DND-41 (cell line): ENCODE data around the gene EEFSEC.

ENCODE experiments used
- ATAC-seq: fragments of 200-7000 bp; cut with Tn5 transposase; 3 replicates; pipeline ENCODE4 v1.9.1; 2021; ENCODE audit warnings: low read depth; ENCODE audit not compliant: insufficient read depth
- DNase-seq: peaks from one replicate; pipeline ENCODE4 v3.0.0-alpha.2; 2020
- H2AFZ ChIP-seq: 2 replicates; pipeline ENCODE4 v1.6.0; 2012; ENCODE audit warnings: low read depth, low read length
- H3K27ac ChIP-seq: 2 replicates; pipeline ENCODE4 v1.5.1; 2012; ENCODE audit warnings: low read length, inconsistent platforms
- H3K27me3 ChIP-seq: fragments of 200-600 bp; sonication (generic); 2 replicates; pipeline ENCODE4 v1.6.0; 2012; ENCODE audit warnings: low read length, mild to moderate bottlenecking, inconsistent platforms; ENCODE audit not compliant: insufficient read depth, poor library complexity
- H3K36me3 ChIP-seq: 2 replicates; pipeline ENCODE4 v1.5.1; 2012; ENCODE audit warnings: low read length, inconsistent platforms; ENCODE audit not compliant: insufficient read depth
- H3K4me1 ChIP-seq: 2 replicates; pipeline ENCODE4 v1.5.1; 2012; ENCODE audit warnings: mild to moderate bottlenecking, low read length; ENCODE audit not compliant: insufficient read depth
- H3K4me2 ChIP-seq: 2 replicates; pipeline ENCODE4 v1.6.0; 2012; ENCODE audit warnings: mild to moderate bottlenecking, moderate library complexity, low read length, inconsistent platforms; ENCODE audit not compliant: insufficient read depth
- H3K4me3 ChIP-seq, 2 experiments: fragments of 200-600 bp in 1 of 2; shearing (Covaris generic) in 1 of 2; 2 replicates each; pipeline ENCODE4 v1.5.1; 2012 to 2016; ENCODE audit warnings: inconsistent platforms in 2 of 2, low read length in 2 of 2, mild to moderate bottlenecking in 2 of 2, low read depth in 1 of 2, moderate library complexity in 1 of 2
- H3K79me2 ChIP-seq: 2 replicates; pipeline ENCODE4 v1.6.0; 2012; ENCODE audit warnings: low read length, inconsistent platforms; ENCODE audit not compliant: insufficient read depth
- H3K9ac ChIP-seq: 2 replicates; pipeline ENCODE4 v1.6.0; 2012; ENCODE audit warnings: low read depth, mild to moderate bottlenecking, inconsistent platforms, low read length, moderate library complexity
- H3K9me3 ChIP-seq: 2 replicates; pipeline ENCODE4 v1.5.1; 2012; ENCODE audit warnings: low read length, moderate library complexity, mild to moderate bottlenecking, inconsistent platforms; ENCODE audit not compliant: insufficient read depth, severe bottlenecking
- H4K20me1 ChIP-seq: 2 replicates; pipeline ENCODE4 v1.6.0; 2012; ENCODE audit warnings: low read length; ENCODE audit not compliant: insufficient read depth
- CTCF ChIP-seq: IDR thresholded peaks from 2 replicates; pipeline ENCODE4 v1.5.1; 2012; ENCODE audit warnings: borderline replicate concordance, low read length, moderate library complexity, mild to moderate bottlenecking; ENCODE audit not compliant: poor library complexity, severe bottlenecking; ENCODE audit errors: extremely low read depth
- EZH2 ChIP-seq: IDR thresholded peaks from 3 replicates; pipeline ENCODE4 v1.6.1; 2012; ENCODE audit warnings: borderline replicate concordance, low read depth, mild to moderate bottlenecking, moderate library complexity, low read length, inconsistent platforms; ENCODE audit not compliant: severe bottlenecking

The EEFSEC gene

GRCh38 chr3:128307029-128307633, 153.8 kb downstream of the EEFSEC start:
- no peaks in the 10 kb centered on the region for H3K4me1 ChIP-seq
- DNase-seq = no peak
- H3K27me3 ChIP-seq = no peaks in the 10 kb centered on the region
- peaks cover 6% of the 10 kb centered on the region; the same call in 1 of the 2 replicates for H3K36me3 ChIP-seq
- H3K79me2 ChIP-seq = no peaks in the 10 kb centered on the region
- no peak overlapping the region for H3K4me3 ChIP-seq
- TF ChIP-seq EZH2 = no peak
- TF ChIP-seq CTCF = peak; percentile 42
- no peak overlapping the region for H3K4me2 ChIP-seq
- peaks cover 7% of the 10 kb centered on the region for H4K20me1 ChIP-seq
- ATAC-seq = no peak
- H3K9me3 ChIP-seq = no peaks in the 10 kb centered on the region
- no peak overlapping the region for H3K9ac ChIP-seq
- no peak overlapping the region for H3K27ac ChIP-seq
- no peak overlapping the region for H2AFZ ChIP-seq

GRCh38 chr3:128307781-128308469, 154.6 kb downstream of the EEFSEC start:
- Histone ChIP-seq H3K4me3 (no peak overlapping the region), H3K9ac (no peak overlapping the region), H2AFZ (no peak overlapping the region), H3K4me2 (no peak overlapping the region), H3K9me3 (no peaks in the 10 kb centered on the region), H3K4me1 (0 out of 2 replicates have a peak, but pooled peaks cover under 1% of the 10 kb centered on the region), H3K79me2 (no peaks in the 10 kb centered on the region), H3K36me3 (peaks cover 6% of the 10 kb centered on the region; the same call in 1 of the 2 replicates), H3K27me3 (no peaks in the 10 kb centered on the region), H4K20me1 (peaks cover 11% of the 10 kb centered on the region), H3K27ac (no peak overlapping the region)
- ATAC-seq (no peak), DNase-seq (no peak)
- TF ChIP-seq EZH2 (no peak), CTCF (no peak)

GRCh38 chr3:128309026-128309425, 155.7 kb downstream of the EEFSEC start:
- Histone ChIP-seq H3K4me2 (no peak overlapping the region), H4K20me1 (peaks cover 14% of the 10 kb centered on the region), H3K27me3 (no peaks in the 10 kb centered on the region), H3K9me3 (no peaks in the 10 kb centered on the region), H2AFZ (no peak overlapping the region), H3K4me1 (peaks cover 12% of the 10 kb centered on the region), H3K27ac (no peak overlapping the region), H3K4me3 (no peak overlapping the region), H3K9ac (no peak overlapping the region), H3K36me3 (peaks cover 6% of the 10 kb centered on the region; the same call in 1 of the 2 replicates), H3K79me2 (no peaks in the 10 kb centered on the region)
- TF ChIP-seq CTCF (no peak), EZH2 (no peak)
- ATAC-seq (no peak), DNase-seq (no peak)
